ENCODE results near the gene LIN52. TPM values are rescaled to one million over a fixed set of nuclear protein-coding genes. Genes with fewer than 3 reads are reported as not detected.

The LIN52 gene
- total and polyA plus RNA-seq, 2 donors (not counting 3 experiments of a cell fraction or from before 2014, with no cell fraction given), result 6.6 to 9.7 TPM

DNA sequence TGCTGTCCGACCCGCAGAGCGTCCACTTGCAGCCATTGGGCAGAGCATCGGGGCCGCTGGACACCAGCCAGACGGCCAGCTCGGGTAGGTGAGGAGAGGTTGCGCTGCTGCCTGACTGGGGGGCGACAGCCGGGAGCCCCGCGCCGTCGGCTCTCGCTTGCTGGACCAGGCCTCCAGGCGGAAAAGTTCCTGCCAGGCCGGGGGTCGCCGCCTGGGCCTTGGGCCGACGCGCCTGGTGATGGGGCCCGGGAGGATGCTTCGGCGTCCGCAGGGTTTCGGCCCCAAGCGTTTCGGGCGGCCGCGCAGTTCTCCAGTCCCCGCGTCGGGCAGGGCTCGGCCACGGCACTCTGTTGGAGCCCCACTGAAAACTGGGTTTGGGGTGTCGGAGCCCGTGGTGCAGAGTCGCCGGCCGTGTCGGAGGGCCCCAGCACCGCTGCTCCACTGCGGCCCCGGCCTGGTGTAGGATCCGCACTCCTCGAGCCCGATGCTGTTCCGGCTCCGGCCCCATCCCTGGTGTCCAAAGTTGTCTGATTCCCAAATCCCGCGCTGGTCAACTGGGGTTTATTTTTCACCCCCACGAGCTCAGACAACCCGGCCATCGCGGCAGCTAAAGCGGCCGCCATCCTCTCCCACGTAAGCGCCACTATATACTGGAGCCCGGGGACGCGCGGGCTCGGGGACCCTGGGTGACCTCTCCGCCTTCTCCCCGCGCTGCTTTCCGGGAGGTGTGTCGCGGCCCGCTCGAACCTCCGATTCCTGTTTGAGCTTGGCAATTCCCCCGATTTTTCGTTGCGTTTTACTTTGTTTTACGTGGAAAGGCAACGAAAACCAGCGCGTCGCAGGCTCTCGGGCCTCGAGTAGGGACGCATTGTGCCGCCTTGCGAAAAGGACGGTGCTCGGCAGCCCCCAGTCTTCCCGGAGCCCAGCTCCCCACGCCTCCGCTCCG lies 155.4 kb downstream of the LIN52 start:
- Histone ChIP-seq H3K9me3 (replicated peaks; ENCODE audit: control insufficient read depth, insufficient read depth, low read length) (no peaks in the 10 kb centered on the region), H3K9ac (replicated peaks; ENCODE audit: extremely low read depth, insufficient read depth, low read length) (no peak overlapping the region), H3K36me3 (ENCODE audit: control insufficient read depth in 2 of 2, extremely low read depth in 1 of 2, insufficient read depth in 2 of 2, low read length in 2 of 2) (no peaks in the 10 kb centered on the region), H3K4me3 (replicated peaks in 1 of 3; ENCODE audit: insufficient read depth in 1 of 3, low read depth in 1 of 3, low read length in 3 of 3) (no peak overlapping the region), H4K20me1 (replicated peaks; ENCODE audit: control insufficient read depth, extremely low read depth, insufficient read depth, low read length) (no peaks in the 10 kb centered on the region), H3K4me1 (ENCODE audit: control insufficient read depth, extremely low read depth, insufficient read depth, low read length) (peaks cover 3% of the 10 kb centered on the region), H3K4me2 (ENCODE audit: insufficient read depth, low read length) (no peak overlapping the region), H3K27me3 (ENCODE audit: control insufficient read depth in 2 of 2, insufficient read depth in 2 of 2, low read length in 2 of 2) (peaks cover 77 to 79% of the 10 kb centered on the region in 2 experiments), H3K9me1 (replicated peaks; ENCODE audit: control insufficient read depth, extremely low read depth, insufficient read depth, low read length) (no peaks in the 10 kb centered on the region), H2AFZ (ENCODE audit: low read depth, low read length) (peak overlapping the region; percentile 36), H3K79me2 (ENCODE audit: control insufficient read depth, insufficient read depth, low read length) (no peaks in the 10 kb centered on the region), H3K27ac (ENCODE audit: insufficient read depth, low read depth, low read length) (no peak overlapping the region)
- ChIA-PET POLR2A (no interaction called here), CTCF (interaction anchor here (0.6 to 1.8 kb wide), 4 partner anchors 10 to 19 kb away, joined by 3 to 4 read pairs (median 4); no protein-coding TSS in a partner anchor)
- TF ChIP-seq POLR2AphosphoS5 (IDR thresholded peaks at IDR 0.05; ENCODE audit: insufficient read depth, low read depth, low read length) (no peak), EZH2 (IDR thresholded peaks at IDR 0.05; ENCODE audit: borderline replicate concordance, low read depth, low read length, severe bottlenecking) (peak; percentile 96)
- FAIRE-seq, result no peak
- no TSS peak for BruUV-seq (replicated peaks)
- intact Hi-C loops (cut with micrococcal nuclease) (no loop called here), dilution Hi-C loops (cut with MboI; ENCODE audit: extremely low pct_ligation_motif_present, low sequenced_read_pairs) (no loop called here)
- peak; percentile 11 for DNase-seq (ENCODE audit: low read depth, low spot score)

DNA sequence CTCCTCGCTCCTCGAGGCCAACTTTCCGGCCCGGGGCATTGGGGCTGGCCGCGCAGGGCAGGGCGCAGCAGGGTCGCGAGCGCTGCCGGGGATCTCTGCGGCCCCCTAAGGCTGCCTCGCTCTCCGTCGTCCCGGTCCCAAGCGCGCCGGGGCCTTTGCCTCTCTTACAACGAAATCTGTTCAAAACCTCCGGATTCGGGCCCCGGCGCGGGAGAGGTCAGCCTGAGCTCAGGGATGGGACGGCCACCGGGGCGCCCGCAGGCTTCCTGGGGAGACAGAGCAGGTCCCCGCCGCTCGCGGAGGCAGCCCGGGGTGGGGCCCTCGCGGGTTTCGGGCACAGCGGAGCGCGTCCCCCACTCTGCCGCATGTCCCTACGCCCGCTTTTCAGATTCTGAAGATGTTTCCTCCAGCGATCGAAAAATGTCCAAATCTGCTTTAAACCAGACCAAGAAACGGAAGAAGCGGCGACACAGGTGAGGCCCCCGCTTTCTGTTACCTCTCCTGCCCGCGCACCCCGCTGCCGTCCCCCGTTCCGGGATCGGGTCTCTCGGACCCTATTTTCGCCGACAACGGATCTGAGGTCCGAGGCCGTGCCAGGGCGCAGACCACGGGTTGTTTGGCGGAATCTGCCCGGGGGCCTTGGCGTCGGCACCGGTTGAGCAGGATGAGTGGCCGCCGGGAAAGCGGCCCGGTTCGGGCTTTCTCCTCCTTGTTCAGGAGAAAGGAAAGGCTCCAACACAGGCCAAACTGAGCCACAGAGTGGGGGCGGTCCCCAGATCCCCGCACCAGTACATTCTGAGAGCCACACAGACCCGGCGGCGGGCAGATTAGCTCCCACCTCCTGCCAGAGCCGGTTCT lies 156.3 kb downstream of the LIN52 start:
- Histone ChIP-seq H3K4me1 (ENCODE audit: control insufficient read depth, extremely low read depth, insufficient read depth, low read length) (peaks cover 3% of the 10 kb centered on the region), H3K36me3 (ENCODE audit: control insufficient read depth in 2 of 2, extremely low read depth in 1 of 2, insufficient read depth in 2 of 2, low read length in 2 of 2) (no peaks in the 10 kb centered on the region), H4K20me1 (replicated peaks; ENCODE audit: control insufficient read depth, extremely low read depth, insufficient read depth, low read length) (no peaks in the 10 kb centered on the region), H2AFZ (ENCODE audit: low read depth, low read length) (peak overlapping the region; percentile 36), H3K9ac (replicated peaks; ENCODE audit: extremely low read depth, insufficient read depth, low read length) (no peak overlapping the region), H3K9me3 (replicated peaks; ENCODE audit: control insufficient read depth, insufficient read depth, low read length) (no peaks in the 10 kb centered on the region), H3K4me2 (ENCODE audit: insufficient read depth, low read length) (no peak overlapping the region), H3K79me2 (ENCODE audit: control insufficient read depth, insufficient read depth, low read length) (no peaks in the 10 kb centered on the region), H3K9me1 (replicated peaks; ENCODE audit: control insufficient read depth, extremely low read depth, insufficient read depth, low read length) (no peaks in the 10 kb centered on the region), H3K27me3 (ENCODE audit: control insufficient read depth in 2 of 2, insufficient read depth in 2 of 2, low read length in 2 of 2) (peaks cover 74 to 79% of the 10 kb centered on the region in 2 experiments), H3K4me3 (replicated peaks in 1 of 3; ENCODE audit: insufficient read depth in 1 of 3, low read depth in 1 of 3, low read length in 3 of 3) (no peak overlapping the region), H3K27ac (ENCODE audit: insufficient read depth, low read depth, low read length) (no peak overlapping the region)
- intact Hi-C loops (cut with micrococcal nuclease), result no loop called here
- FAIRE-seq (no peak), DNase-seq (ENCODE audit: low read depth, low spot score) (peak; percentile 14)
- no TSS peak for BruUV-seq (replicated peaks)
- ChIA-PET POLR2A (no interaction called here), CTCF (interaction anchor here (0.6 to 2.0 kb wide), 5 partner anchors 11 to 18 kb away, joined by 3 to 7 read pairs (median 4); no protein-coding TSS in a partner anchor)
- TF ChIP-seq, protein P1, sequence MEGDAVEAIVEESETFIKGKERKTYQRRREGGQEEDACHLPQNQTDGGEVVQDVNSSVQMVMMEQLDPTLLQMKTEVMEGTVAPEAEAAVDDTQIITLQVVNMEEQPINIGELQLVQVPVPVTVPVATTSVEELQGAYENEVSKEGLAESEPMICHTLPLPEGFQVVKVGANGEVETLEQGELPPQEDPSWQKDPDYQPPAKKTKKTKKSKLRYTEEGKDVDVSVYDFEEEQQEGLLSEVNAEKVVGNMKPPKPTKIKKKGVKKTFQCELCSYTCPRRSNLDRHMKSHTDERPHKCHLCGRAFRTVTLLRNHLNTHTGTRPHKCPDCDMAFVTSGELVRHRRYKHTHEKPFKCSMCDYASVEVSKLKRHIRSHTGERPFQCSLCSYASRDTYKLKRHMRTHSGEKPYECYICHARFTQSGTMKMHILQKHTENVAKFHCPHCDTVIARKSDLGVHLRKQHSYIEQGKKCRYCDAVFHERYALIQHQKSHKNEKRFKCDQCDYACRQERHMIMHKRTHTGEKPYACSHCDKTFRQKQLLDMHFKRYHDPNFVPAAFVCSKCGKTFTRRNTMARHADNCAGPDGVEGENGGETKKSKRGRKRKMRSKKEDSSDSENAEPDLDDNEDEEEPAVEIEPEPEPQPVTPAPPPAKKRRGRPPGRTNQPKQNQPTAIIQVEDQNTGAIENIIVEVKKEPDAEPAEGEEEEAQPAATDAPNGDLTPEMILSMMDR (IDR thresholded peaks at IDR 0.05; ENCODE audit: extremely low read depth in 1 of 2, insufficient read depth in 1 of 2, low read depth in 1 of 2, low read length in 2 of 2), result no peak
- TF ChIP-seq EZH2 (IDR thresholded peaks at IDR 0.05; ENCODE audit: borderline replicate concordance, low read depth, low read length, severe bottlenecking), result peak; percentile 95
- TF ChIP-seq GATA2 (IDR thresholded peaks at IDR 0.05; ENCODE audit: insufficient read depth, insufficient read length, low read depth, low read length), result no peak
- no peak for TF ChIP-seq MYC (IDR thresholded peaks at IDR 0.05; ENCODE audit: low read depth, low read length)
- dilution Hi-C loops (cut with MboI; ENCODE audit: extremely low pct_ligation_motif_present, low sequenced_read_pairs), result no loop called here

Data from endothelial cell of umbilical vein (primary cell).